Vagina (tissue), 2 donors: ENCODE measurements around the gene EPAS1.

Experiments
- POLR2A ChIP-seq, 2 donors: fragments of 450-650 bp; IDR thresholded peaks; one replicate each; pipeline ENCODE4 v1.6.1; 2017; ENCODE audit warnings: antibody characterized with exemption in 2 of 2, mild to moderate bottlenecking in 2 of 2, moderate library complexity in 2 of 2
- POLR2AphosphoS5 ChIP-seq, 2 donors: sonication (generic); formaldehyde crosslinking; IDR thresholded peaks; one replicate each; pipeline ENCODE4 v1.9.0; 2017; ENCODE audit warnings: antibody characterized with exemption in 2 of 2, mild to moderate bottlenecking in 2 of 2, low read depth in 1 of 2; ENCODE audit not compliant: insufficient read depth in 1 of 2
- TF ChIP-seq, protein P1 (sequence below), 3 experiments: fragments of 450-650 bp in 2 of 3; fragments of 200-600 bp in 1 of 3; sonication (generic) in 1 of 3; IDR thresholded peaks; one replicate each; pipeline ENCODE4 v1.5.1; 2017 to 2019; ENCODE audit warnings: antibody characterized with exemption in 3 of 3, mild to moderate bottlenecking in 2 of 3, moderate library complexity in 2 of 3

DNA sequence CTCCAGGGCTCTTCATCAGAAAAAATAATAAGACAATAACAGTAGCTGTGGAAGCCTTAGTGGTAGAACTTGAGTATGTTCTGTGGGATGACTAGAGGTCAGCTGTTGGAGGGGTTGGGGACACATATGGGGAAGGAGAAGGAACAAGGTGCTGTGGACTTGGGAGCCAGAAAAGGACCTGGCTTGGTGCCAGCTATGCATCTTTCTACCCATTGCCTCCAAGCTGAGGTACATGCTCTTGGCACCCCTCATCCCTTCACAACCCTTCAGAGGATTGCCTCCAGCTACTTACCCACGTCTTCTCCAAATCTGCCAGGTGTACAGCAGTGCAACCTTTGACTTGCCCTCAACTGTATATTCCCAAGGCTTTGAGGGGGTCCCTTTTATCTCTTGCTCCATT lies 15.3 kb upstream of the EPAS1 start:
- TF ChIP-seq, protein P1, sequence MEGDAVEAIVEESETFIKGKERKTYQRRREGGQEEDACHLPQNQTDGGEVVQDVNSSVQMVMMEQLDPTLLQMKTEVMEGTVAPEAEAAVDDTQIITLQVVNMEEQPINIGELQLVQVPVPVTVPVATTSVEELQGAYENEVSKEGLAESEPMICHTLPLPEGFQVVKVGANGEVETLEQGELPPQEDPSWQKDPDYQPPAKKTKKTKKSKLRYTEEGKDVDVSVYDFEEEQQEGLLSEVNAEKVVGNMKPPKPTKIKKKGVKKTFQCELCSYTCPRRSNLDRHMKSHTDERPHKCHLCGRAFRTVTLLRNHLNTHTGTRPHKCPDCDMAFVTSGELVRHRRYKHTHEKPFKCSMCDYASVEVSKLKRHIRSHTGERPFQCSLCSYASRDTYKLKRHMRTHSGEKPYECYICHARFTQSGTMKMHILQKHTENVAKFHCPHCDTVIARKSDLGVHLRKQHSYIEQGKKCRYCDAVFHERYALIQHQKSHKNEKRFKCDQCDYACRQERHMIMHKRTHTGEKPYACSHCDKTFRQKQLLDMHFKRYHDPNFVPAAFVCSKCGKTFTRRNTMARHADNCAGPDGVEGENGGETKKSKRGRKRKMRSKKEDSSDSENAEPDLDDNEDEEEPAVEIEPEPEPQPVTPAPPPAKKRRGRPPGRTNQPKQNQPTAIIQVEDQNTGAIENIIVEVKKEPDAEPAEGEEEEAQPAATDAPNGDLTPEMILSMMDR (IDR thresholded peaks at IDR 0.05): no peak
- TF ChIP-seq POLR2A (IDR thresholded peaks at IDR 0.05): no peak
- no peak for TF ChIP-seq POLR2AphosphoS5 (IDR thresholded peaks at IDR 0.05; ENCODE audit: insufficient read depth in 1 of 2, low read depth in 1 of 2)
